ENCODE data around the gene ADGRF1.

ADGRF1 gene

GRCh38 chr6:46964716-46965519, 77.2 kb downstream of the ADGRF1 start:
- H3K36me3 Mint-ChIP-seq, result no peaks in the 10 kb centered on the region
- ATAC-seq (ENCODE audit: low read depth) (no peak), DNase-seq (ENCODE audit: low spot score in 2 of 2) (no peak)
- no peaks in the 10 kb centered on the region for H3K4me1 Mint-ChIP-seq
- no peaks in the 10 kb centered on the region for H3K9me3 Mint-ChIP-seq
- H3K27me3 Mint-ChIP-seq, result peaks cover 3% of the 10 kb centered on the region
- no peak overlapping the region for H3K27ac Mint-ChIP-seq
- no peak overlapping the region for H3K4me3 Mint-ChIP-seq

GRCh38 chr6:46963626-46964025, 78.5 kb downstream of the ADGRF1 start:
- no peak overlapping the region for H3K27ac Mint-ChIP-seq
- H3K4me1 Mint-ChIP-seq, result no peaks in the 10 kb centered on the region
- DNase-seq (ENCODE audit: low spot score in 2 of 2) (no peak), ATAC-seq (ENCODE audit: low read depth) (no peak)
- H3K36me3 Mint-ChIP-seq, result no peaks in the 10 kb centered on the region
- H3K4me3 Mint-ChIP-seq, result no peak overlapping the region
- peaks cover 6% of the 10 kb centered on the region for H3K27me3 Mint-ChIP-seq
- peaks cover 3% of the 10 kb centered on the region for H3K9me3 Mint-ChIP-seq

GRCh38 chr6:46963039-46963438, 79.1 kb downstream of the ADGRF1 start:
- Mint-ChIP-seq H3K4me3 (no peak overlapping the region), H3K27me3 (peaks cover 6% of the 10 kb centered on the region)

GRCh38 chr6:46961711-46962110, 80.4 kb downstream of the ADGRF1 start:
- no peak overlapping the region for H3K27ac Mint-ChIP-seq
- no peak overlapping the region for H3K4me3 Mint-ChIP-seq
- DNase-seq (ENCODE audit: low spot score in 2 of 2), result no peak
- peaks cover 3% of the 10 kb centered on the region for H3K9me3 Mint-ChIP-seq
- no peaks in the 10 kb centered on the region for H3K36me3 Mint-ChIP-seq
- H3K4me1 Mint-ChIP-seq, result no peaks in the 10 kb centered on the region
- H3K27me3 Mint-ChIP-seq, result peaks cover 7% of the 10 kb centered on the region
- ATAC-seq (ENCODE audit: low read depth), result no peak

More at GRCh38 chr6:46963039-46963438, 79.1 kb downstream of the ADGRF1 start:
- H3K9me3 Mint-ChIP-seq, result peaks cover 3% of the 10 kb centered on the region
- ATAC-seq (ENCODE audit: low read depth) (no peak), DNase-seq (ENCODE audit: low spot score in 2 of 2) (no peak)
- H3K27ac Mint-ChIP-seq, result no peak overlapping the region
- H3K36me3 Mint-ChIP-seq, result no peaks in the 10 kb centered on the region
- no peaks in the 10 kb centered on the region for H3K4me1 Mint-ChIP-seq

GRCh38 chr6:46961232-46961631, 80.9 kb downstream of the ADGRF1 start:
- Mint-ChIP-seq H3K9me3 (peaks cover 3% of the 10 kb centered on the region), H3K4me1 (no peaks in the 10 kb centered on the region), H3K36me3 (no peaks in the 10 kb centered on the region), H3K27me3 (peaks cover 5% of the 10 kb centered on the region), H3K4me3 (no peak overlapping the region), H3K27ac (no peak overlapping the region)
- DNase-seq (ENCODE audit: low spot score in 2 of 2) (no peak), ATAC-seq (ENCODE audit: low read depth) (no peak)

GRCh38 chr6:46959419-46959818, 82.7 kb downstream of the ADGRF1 start:
- H3K4me3 Mint-ChIP-seq, result no peak overlapping the region
- no peak for ATAC-seq (ENCODE audit: low read depth)
- H3K9me3 Mint-ChIP-seq, result peaks cover 3% of the 10 kb centered on the region
- H3K27ac Mint-ChIP-seq, result no peak overlapping the region
- DNase-seq (ENCODE audit: low spot score in 2 of 2), result no peak
- no peaks in the 10 kb centered on the region for H3K36me3 Mint-ChIP-seq
- H3K27me3 Mint-ChIP-seq, result peaks cover 9% of the 10 kb centered on the region
- H3K4me1 Mint-ChIP-seq, result no peaks in the 10 kb centered on the region

- Mint-ChIP-seq H3K27ac (no peak overlapping the region), H3K9me3 (peaks cover 3% of the 10 kb centered on the region), H3K36me3 (no peaks in the 10 kb centered on the region), H3K27me3 (peaks cover 11% of the 10 kb centered on the region), H3K4me3 (no peak overlapping the region), H3K4me1 (no peaks in the 10 kb centered on the region)
- ATAC-seq (ENCODE audit: low read depth) (no peak), DNase-seq (ENCODE audit: low spot score in 2 of 2) (no peak)
Measured at GRCh38 chr6:46956409-46956808, 85.7 kb downstream of the ADGRF1 start.

- Mint-ChIP-seq H3K4me1 (no peaks in the 10 kb centered on the region), H3K9me3 (peaks cover 3% of the 10 kb centered on the region), H3K4me3 (no peak overlapping the region), H3K27ac (no peak overlapping the region), H3K36me3 (no peaks in the 10 kb centered on the region), H3K27me3 (peaks cover 13% of the 10 kb centered on the region)
- DNase-seq (ENCODE audit: low spot score in 2 of 2) (no peak), ATAC-seq (ENCODE audit: low read depth) (no peak)
Measured at GRCh38 chr6:46954837-46955451, 87.2 kb downstream of the ADGRF1 start.

- H3K27me3 Mint-ChIP-seq, result peaks cover 10% of the 10 kb centered on the region
- H3K27ac Mint-ChIP-seq, result no peak overlapping the region
- ATAC-seq (ENCODE audit: low read depth) (no peak), DNase-seq (ENCODE audit: low spot score in 2 of 2) (no peak)
- H3K9me3 Mint-ChIP-seq, result no peaks in the 10 kb centered on the region
- H3K4me3 Mint-ChIP-seq, result no peak overlapping the region
- H3K36me3 Mint-ChIP-seq, result no peaks in the 10 kb centered on the region
- H3K4me1 Mint-ChIP-seq, result no peaks in the 10 kb centered on the region
Measured at GRCh38 chr6:46953921-46954320, 88.2 kb downstream of the ADGRF1 start.

GRCh38 chr6:46949632-46950280, 92.4 kb downstream of the ADGRF1 start:
- no peak for DNase-seq (ENCODE audit: low spot score in 2 of 2)

GRCh38 chr6:46948699-46949098, 93.4 kb downstream of the ADGRF1 start:
- no peaks in the 10 kb centered on the region for H3K9me3 Mint-ChIP-seq
- no peak overlapping the region for H3K27ac Mint-ChIP-seq
- ATAC-seq (ENCODE audit: low read depth) (no peak), DNase-seq (ENCODE audit: low spot score in 2 of 2) (no peak)
- no peaks in the 10 kb centered on the region for H3K4me1 Mint-ChIP-seq
- H3K27me3 Mint-ChIP-seq, result peaks cover 8% of the 10 kb centered on the region
- H3K36me3 Mint-ChIP-seq, result no peaks in the 10 kb centered on the region
- no peak overlapping the region for H3K4me3 Mint-ChIP-seq

More at GRCh38 chr6:46949632-46950280, 92.4 kb downstream of the ADGRF1 start:
- Mint-ChIP-seq H3K4me1 (no peaks in the 10 kb centered on the region), H3K36me3 (no peaks in the 10 kb centered on the region), H3K27ac (no peak overlapping the region), H3K27me3 (peaks cover 6% of the 10 kb centered on the region), H3K9me3 (no peaks in the 10 kb centered on the region), H3K4me3 (no peak overlapping the region)
- no peak for ATAC-seq (ENCODE audit: low read depth)

Data from memory B cell (primary cell).